IPS-18c (cell line): ENCODE results near the gene TTC39A.

Source experiments
- H3K4me3 ChIP-seq: 2 replicates; pipeline ENCODE4 v1.7.0; 2013; ENCODE audit warnings: low read depth, mild to moderate bottlenecking, low read length, moderate library complexity; ENCODE audit not compliant: insufficient read depth
- H3K9me3 ChIP-seq: one replicate; pipeline ENCODE4 v1.6.1; 2013; ENCODE audit warnings: mild to moderate bottlenecking, low read length, moderate library complexity; ENCODE audit not compliant: control insufficient read depth, insufficient read depth

TTC39A gene

DNA sequence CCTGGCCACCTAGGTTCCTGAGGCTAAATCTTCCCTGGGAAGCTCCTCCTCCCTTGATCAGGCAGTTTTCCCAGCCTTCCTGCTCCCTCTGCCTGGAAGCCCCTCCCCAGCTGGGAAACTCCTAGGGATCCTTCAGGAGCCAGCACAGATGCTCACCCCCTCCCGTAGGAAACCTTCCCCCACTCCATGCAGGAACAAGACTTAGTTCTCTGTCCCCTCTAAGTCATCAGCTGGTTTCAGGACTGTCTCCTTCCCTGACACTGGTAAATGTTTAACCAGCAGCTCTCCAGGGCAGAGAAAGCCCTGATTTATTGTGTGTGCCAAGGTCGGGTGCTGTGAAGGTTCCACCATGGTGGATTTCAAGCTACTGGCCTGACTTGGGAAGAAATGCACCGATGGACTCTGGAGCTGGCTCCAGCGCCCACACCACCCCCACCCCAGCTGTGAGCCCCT, 25.0 kb downstream of the TTC39A start:
- no peak overlapping the region for H3K4me3 ChIP-seq
- H3K9me3 ChIP-seq = no peaks in the 10 kb centered on the region

DNA sequence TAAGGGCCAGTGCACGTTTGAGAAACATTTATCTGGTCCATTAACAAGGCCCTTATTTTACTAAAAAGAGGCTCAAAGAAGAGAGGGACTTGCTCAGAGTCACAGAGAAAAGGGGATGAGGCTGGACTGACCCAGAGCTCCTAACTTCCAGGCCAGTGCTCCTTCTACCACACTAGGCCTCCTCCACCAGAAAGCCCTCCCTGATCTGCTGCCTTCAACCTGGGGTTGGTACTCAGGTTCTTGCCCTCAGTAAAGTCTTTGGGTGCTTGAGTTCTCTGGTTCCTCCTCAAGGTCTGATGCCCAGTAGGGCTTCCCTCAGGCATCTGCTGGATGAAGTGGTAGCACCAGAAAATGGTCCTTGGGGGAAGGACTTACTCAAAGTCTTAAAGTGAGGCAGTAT, 26.0 kb downstream of the TTC39A start:
- Histone ChIP-seq H3K4me3 (no peak overlapping the region), H3K9me3 (peaks cover 2% of the 10 kb centered on the region)

DNA sequence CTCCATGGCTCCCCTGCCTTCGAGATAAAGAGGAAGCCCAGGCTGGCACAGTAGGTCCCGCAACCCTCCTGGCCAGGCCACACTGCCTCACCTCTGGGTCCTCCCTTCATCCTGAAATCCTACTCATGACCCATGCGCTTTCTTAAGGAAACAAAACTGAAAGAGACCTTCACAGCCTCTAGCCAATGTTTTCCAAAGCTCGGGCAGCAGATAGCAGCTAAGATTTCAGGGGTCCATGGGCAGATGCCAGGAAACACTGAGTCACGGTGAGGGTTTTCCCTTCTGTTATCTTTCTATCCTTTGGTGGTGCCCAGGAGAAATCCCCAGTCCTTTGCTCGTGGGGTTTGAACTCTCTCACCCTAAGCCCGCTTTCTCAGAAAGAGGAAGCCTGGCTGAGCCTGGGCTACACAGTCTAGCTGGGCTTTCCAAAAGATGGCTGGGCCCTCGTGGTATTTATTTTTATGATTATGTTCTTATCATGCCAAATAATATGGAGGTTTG, 26.6 kb downstream of the TTC39A start:
- Histone ChIP-seq H3K4me3 (no peak overlapping the region), H3K9me3 (peaks cover 2% of the 10 kb centered on the region)

DNA sequence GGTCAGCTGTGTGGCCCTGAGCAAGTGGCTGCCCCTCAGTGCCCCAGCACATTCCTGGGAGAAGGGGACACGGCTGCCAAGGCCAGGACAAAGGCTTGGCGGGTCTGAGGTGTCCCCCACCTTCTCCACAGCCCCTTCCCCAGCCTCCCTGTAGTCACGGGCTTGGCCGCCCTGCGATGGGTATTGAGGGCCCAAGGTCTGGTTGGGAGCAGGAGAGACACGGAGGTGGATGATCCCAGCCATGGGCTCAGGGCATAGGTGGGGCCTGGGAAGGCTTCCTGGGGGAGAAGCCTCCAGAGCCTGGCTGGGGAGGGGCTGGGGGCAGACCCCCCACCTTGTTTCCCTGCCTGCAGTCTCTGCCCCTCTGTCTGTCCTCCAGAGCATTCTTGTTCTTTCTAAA, 27.0 kb downstream of the TTC39A start:
- no peak overlapping the region for H3K4me3 ChIP-seq
- peaks cover 2% of the 10 kb centered on the region for H3K9me3 ChIP-seq

DNA sequence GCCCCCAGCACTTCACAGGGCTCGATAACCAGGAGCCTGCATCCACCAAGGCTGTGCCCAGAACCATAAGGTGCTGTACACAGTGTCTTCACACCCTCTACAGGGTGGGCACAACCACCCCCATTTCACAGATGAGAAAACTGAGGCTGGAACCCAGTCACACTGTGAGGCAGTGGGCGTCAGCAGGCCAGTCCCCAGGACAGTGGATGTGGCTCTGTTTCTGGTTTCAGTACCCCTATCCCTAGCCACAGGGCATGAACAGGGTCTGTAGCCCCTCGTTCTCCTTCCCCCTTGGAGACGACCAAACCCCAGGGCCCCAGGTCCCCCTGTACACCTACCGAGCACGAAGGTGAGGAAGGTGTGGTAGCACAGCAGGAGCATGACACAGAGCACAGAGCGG, 27.6 kb downstream of the TTC39A start:
- H3K4me3 ChIP-seq = no peak overlapping the region
- H3K9me3 ChIP-seq = peaks cover 2% of the 10 kb centered on the region

DNA sequence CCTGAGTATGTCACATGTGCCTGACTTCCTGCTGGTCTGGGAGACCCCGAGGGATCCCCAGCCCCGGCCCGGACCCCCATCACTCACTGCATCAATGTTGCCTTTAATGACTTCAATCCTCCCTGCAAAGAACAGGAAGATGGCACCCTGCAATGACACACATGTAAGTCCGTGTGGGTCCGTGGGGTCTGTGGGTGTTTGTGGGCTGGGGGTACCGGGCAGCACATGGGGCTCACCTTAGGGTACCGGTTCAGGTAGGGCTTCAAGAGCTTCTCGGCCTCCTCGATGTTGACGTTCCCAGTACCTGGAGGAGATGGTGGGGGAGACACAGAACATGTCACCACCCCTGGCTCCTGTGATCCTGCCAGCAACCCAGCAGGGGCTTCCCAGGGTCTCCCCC, 28.1 kb downstream of the TTC39A start:
- Histone ChIP-seq H3K9me3 (peaks cover 2% of the 10 kb centered on the region), H3K4me3 (no peak overlapping the region)

DNA sequence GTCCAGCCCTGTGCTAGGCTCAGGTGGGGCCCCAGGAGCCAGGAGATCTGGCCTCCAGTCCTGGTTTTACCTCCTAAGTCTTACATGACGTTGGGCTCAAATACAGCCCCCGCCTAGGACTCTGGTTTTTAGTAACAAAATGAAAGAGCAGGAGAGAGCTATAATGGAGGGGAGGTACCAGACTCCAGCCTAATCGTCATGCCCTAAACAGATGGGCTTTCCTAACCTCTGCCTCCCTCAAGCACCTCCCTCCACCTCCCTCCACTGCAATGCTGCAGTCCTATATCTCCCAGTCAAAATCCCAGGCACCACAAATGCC, 28.6 kb downstream of the TTC39A start:
- no peak overlapping the region for H3K4me3 ChIP-seq
- peaks cover 2% of the 10 kb centered on the region for H3K9me3 ChIP-seq

DNA sequence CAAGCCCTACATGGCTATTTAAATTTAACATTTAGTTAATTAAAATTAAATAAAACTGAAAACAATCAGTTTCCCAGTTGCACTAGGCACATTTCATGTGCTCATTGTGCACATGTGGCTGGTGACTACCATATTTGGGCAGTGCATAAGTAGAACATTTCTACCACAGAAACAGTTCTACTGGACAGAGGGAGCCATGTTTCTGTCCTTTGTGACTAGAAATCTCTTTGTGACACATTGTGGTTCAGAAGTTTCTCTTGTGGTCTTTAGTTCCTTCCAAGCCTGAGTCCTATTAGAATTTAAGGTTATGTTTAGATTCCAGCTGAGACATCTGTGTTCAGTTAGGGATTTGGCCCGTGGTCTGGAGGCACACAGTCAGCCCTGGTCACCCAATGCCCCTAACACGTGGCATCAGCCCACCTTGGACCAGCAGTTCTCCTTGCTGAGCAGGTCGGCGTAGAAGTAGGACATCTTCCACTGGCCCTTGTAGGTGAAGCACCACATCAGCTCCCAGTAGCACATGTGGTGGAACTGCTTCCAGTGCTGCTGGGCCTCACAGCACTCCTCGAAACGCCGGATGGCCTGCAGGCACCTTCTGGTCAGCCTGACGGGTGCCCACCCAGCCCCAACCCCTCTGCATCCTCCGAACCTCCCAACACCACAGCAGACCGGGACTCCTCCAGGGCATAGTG, 29.1 kb downstream of the TTC39A start:
- peaks cover 2% of the 10 kb centered on the region for H3K9me3 ChIP-seq
- no peak overlapping the region for H3K4me3 ChIP-seq

DNA sequence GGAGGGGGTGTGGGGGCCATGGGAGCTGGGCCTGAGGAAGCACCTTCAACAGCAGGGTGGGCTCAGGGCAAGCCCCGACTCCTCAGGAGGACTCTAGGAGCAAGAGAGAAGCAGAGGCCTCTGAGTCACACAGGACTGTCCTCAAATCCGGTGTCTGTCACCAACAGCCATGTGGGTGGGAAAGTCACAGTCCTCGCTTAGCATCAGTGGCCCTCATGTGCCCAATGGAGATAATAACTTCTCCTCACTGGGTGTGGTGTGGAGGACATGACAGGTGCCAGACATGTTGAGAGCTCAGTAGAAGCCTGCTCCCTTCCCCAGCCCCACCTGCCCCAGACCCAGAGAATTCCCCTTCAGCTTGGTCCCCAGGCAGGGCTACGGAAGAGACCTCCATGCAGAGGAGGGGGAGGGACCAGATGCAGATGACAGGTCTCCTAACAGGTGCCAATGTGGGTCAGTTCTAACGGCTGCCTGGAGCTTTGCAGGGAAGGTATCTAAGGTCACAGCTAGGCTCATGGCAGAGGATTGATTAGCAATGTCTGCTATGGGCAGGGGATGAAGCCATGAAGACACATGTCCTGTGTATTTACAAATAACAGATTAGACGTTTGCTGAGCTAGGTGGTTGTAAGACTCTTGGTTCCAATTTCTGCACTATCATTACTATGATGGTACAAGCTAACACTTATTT, 30.2 kb downstream of the TTC39A start:
- Histone ChIP-seq H3K4me3 (no peak overlapping the region), H3K9me3 (peaks cover 2% of the 10 kb centered on the region)

DNA sequence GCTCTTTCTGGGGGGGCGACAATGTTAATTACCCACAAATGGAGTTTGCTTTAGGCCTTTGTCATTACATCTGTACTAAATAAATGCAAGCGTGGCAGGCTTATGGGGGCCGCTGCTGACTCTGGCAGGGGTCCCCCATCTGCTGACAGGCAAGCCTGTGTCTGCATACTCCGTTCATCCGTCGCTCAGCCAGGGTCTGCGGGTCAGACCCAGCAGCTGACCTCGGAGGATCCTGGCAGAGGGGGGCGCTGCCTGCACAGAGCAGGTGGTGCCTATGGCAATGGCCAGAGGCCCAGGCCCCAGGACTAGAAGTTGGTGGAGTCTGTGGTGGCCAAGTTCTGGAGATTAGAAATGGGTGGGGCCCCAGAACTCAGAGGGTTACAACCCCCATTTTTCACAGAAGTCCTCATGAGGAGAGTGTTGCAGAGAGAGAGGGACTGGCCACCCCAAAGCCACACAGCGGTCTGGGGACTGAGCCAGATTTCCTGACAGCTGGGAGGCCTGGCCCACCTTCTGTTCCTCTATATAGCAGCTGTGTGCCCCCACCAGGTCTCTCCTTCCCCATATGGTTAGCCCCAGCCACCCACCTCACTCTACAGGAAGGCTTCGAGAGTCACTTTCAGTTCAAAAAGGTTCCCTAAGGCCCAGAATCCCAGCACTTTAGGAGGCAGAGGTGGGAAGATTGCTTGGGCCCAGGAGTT, 31.0 kb downstream of the TTC39A start:
- Histone ChIP-seq H3K4me3 (no peak overlapping the region), H3K9me3 (peaks cover 2% of the 10 kb centered on the region)

DNA sequence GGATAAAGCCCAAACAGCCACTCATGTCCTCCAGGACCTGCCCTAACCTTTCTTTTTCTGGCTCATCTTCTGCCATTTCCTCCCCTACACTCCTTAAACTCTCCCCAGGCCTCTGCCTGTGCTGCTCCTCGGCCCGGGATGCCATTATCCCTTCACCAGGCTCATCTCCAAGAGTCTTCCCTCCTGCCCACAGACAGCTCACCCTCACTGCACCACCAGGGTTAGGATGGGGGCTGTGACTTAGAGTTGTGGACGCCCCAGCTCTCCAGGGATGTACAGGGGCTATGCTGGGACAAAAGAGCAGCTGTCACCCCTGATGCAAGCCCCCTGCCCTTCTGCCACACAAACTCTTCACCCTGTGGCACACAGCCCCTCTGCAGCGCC, 32.0 kb downstream of the TTC39A start:
- H3K4me3 ChIP-seq = no peak overlapping the region
- H3K9me3 ChIP-seq = peaks cover 4% of the 10 kb centered on the region

DNA sequence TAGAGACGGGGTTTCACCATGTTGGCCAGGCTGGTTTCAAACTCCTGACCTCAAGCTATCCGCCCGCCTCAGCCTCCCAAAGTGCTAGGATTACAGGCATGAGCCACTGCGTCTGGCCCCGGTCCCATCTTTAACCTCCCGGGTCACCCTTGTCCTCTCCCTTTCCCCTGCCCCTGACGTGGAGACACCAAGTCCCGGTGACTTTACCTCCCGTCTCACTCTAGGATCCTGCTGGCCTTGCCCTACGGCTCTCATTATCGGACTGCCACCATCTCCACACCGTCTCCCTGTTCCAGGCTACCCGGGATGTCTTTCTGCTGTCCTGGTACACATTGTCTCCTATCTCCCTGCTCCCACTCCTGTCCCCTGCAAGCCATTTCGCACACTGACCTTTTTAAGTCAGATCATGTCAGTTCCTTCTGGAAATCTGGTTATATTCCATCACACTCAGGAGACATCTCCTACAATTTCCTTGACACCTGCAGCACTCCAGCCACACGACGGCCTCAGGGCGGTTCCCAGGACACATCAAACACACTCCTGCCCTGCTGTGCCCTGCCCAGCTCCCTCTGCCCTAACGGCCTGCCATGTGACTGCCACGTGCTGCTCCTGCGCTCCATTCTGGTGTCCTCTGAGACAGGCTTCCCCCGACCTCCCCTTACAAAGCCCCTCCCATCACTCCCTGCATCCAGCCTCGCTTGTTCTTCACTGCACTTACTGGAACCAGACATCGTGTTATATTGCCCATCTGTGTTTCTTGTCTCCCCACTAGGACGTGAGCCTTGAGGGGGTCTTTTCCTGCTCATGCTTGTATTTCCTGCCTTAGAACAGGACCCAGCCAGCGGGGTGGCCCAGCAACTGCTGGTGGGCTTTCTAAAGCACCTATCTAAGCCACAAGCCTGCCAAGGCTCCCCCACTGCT, 32.7 kb downstream of the TTC39A start:
- H3K4me3 ChIP-seq = no peak overlapping the region

DNA sequence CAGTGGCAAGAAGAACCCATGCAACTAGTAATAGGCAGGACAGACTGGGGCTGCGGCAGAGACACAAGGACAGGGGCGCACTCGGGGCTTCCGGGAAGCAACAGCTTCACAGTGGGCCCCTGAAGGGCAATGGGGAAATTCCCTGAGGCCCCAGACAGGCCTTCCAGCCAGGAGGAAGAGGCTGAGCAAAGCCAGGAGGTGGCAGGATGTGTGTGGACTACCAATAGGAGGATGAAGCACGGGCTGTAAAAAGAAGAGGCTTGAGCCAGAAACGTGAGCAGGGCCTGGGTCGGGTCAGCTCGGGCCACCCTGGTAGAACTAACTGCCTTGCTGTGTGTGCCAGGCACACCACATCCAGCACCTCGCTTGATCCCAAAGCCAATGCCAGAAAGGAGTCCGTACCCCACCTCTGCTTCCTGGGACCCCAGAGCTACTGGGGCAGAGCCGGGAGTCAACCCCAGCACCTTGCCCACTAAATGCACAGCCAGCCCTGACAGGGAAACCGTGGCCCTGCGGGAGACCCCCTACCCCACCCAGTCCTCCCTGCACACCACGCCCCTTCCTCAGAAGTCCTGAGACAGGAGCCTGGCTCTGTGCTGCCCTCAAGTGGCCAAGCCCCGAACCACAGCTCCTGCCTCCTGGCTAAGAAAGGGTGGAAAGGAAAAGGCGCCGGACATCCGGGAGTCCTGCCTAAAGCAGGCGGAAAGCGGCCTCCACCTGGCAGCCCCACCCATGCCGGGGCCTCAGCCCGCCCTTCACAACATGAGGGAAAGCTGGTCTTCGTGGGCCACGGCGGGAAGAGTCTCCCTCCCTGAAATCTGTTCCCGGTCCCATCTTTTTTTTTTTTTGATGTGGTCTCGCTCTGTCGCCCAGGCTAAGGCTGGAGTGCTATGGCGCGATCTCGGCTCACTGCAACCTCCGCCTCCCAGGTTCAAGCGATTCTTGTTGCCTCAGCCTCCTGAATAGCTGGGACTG, 33.7 kb downstream of the TTC39A start:
- Histone ChIP-seq H3K9me3 (peaks cover 6% of the 10 kb centered on the region), H3K4me3 (no peak overlapping the region)

More for the DNA sequence above, 32.7 kb downstream of the TTC39A start:
- H3K9me3 ChIP-seq = peaks cover 6% of the 10 kb centered on the region

DNA sequence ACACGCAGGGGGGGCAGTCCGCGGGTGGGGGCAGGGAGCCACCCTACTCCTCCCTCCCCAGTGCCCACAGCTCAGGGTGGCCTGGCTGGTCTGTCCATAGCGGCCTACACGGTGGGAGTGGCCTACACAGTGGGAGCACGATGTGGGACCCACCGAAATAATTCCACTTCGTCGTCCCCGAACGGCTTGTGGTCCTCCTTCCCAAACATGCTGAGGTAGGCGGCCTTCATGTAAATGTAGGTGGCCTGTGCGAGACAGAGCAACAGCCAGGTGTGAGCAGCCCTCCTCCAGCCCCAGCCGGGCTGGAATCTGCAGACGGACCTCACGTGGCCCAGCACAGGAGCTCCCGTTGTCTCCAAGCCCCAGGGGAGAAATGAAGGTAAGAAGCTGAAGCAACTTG, 34.4 kb downstream of the TTC39A start:
- Histone ChIP-seq H3K9me3 (peaks cover 6% of the 10 kb centered on the region), H3K4me3 (no peak overlapping the region)

DNA sequence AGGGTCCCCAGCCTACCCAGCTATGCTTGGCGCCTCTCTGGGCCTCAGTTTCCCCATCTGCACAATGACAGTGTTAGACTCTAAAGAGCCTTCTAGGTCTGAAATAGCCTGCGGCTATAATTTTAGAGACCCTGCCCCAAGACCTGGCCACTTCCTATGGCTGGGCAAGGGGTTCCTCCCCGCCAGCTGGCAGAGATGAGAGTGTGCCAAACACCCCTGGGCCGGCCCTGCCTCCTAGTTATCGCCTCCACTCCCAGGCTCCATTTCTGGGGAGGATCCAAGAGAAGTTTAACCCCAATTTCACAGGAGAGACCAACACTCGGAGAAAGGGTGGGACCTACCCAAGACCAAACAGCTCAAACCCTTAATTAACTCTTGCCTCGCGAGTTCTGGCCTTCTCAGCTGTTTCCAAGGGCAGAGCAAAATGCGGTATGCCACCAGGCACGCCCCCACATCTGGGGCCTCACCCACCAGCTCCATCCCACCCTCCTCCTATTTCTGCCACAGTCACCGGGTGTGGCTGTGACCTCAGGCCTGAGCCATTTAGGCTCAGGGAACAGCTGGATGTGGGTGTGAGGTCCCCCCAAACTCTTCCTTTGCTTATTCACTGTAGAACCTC, 35.7 kb downstream of the TTC39A start:
- peaks cover 6% of the 10 kb centered on the region for H3K9me3 ChIP-seq
- H3K4me3 ChIP-seq = no peak overlapping the region
